Right lobe of liver (tissue), 4 donors: ENCODE data around the gene IFNA8.

ENCODE experiments used
- CTCF ChIP-seq, 4 donors: fragments of 200-600 bp in 3 of 4; fragments of 450-650 bp in 1 of 4; IDR thresholded peaks; one replicate each; pipeline versions ENCODE4 v1.5.1 to v1.8.0; 2016 to 2022; ENCODE audit warnings: antibody characterized with exemption in 4 of 4, mild to moderate bottlenecking in 2 of 4
- POLR2A ChIP-seq: fragments of 450-650 bp; IDR thresholded peaks from one replicate; pipeline ENCODE4 v1.6.1; 2017; ENCODE audit warnings: antibody characterized with exemption, mild to moderate bottlenecking
- donor health status: DM: no; HTN: no; CAD: no.
- donor health status: DM: no; HTN: no; CAD: no.
- donor health status: DM: no; HTN: yes; CAD: no.

DNA sequence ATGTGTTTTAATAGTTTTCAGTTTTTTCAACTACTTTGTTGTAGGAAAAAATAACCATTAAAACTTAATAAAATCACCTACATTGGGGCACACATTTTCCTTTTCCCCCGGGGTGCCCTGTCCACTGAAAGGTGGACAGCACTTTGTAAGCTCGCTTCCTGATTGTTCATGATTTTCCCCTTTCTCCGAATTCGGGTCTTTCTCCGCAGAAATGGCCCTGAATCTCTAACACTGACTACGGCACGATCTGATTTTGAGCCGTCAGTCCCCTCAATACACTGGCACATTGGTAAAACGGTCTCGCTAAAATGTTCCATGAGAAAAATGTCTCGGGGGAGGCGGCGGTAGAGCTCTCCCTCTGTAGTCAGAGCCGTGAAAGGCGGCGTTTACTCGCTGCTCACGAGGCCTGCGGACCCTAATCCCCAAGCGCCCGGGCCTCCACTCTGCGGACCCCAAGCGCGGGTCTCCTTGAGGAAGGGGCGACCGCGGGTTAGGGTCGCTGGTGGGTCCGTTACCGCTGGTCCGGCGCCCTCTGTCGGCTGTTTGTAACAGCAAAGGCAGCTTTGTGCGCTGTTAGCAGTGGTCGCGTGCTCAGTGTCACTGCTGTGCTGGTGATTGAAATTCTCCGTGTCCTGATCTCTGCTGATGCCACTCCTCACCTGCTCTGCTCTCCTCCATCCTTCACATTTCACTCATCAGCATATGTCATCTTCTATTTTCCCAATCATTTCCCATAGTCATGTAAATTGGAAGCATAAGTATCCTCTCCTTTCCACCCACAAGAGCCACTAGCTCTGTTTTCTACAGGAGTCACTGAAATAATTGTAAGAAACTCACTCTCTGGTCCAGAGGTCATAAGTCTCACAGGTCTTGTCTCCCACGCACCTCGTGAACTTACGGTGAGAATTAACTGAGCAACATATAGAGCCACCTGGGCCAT lies 12.9 kb upstream of the IFNA8 start:
- TF ChIP-seq POLR2A (no peak), CTCF (IDR thresholded peaks at IDR 0.05) (peak; percentile 69 to 86 (median 86))
